RWPE1 (cell line): ENCODE data around the gene IL36B.

Experiments used
- CTCF ChIA-PET: fragments of 350-600 bp; sonication (Branson Sonifier 250); formaldehyde crosslinking; extraction: SDS; loops from one replicate; lab custom pipeline; 2021; lab: Yijun Ruan, JAX
- POLR2A ChIA-PET: fragments of 400-600 bp; formaldehyde crosslinking; extraction: SDS; loops from one replicate; lab custom pipeline; 2020; ENCODE audit warnings: antibody characterized with exemption; ENCODE audit not compliant: low non-redundant PET; lab: Yijun Ruan, JAX
- DNase-seq: peaks from one replicate; pipeline ENCODE4 v3.0.0; 2012; ENCODE audit warnings: low spot score
- H3K27ac ChIP-seq: fragments of 450-650 bp; 2 replicates; pipeline ENCODE4 v1.5.1; 2017
- TF ChIP-seq, protein P1 (sequence below): fragments of 450-650 bp; conservative IDR thresholded peaks from 2 replicates; pipeline ENCODE4 v1.5.1; 2017; ENCODE audit warnings: low read depth, mild to moderate bottlenecking

The IL36B gene

DNA sequence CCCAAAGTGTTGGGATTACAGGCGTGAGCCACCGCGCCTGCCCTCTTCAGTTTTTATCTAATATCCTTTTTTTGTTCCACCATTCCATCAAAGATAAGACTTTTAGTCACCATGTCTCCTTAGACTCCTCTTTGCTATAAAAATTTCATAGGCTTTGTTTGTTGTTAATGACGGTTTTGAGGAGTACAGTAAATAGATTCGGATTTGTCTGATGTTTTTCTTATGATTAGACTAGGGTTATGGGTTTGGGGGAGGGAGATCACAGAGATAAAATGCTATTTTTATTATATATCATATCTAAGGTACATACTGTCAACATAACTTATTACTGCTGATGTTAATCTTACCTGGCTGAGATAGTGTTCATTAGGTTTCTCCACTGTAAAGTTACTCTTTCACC is 6.2 kb downstream of the IL36B start:
- ChIA-PET POLR2A (no interaction called here), CTCF (no interaction called here)
- no peak overlapping the region for H3K27ac ChIP-seq
- TF ChIP-seq, protein P1, sequence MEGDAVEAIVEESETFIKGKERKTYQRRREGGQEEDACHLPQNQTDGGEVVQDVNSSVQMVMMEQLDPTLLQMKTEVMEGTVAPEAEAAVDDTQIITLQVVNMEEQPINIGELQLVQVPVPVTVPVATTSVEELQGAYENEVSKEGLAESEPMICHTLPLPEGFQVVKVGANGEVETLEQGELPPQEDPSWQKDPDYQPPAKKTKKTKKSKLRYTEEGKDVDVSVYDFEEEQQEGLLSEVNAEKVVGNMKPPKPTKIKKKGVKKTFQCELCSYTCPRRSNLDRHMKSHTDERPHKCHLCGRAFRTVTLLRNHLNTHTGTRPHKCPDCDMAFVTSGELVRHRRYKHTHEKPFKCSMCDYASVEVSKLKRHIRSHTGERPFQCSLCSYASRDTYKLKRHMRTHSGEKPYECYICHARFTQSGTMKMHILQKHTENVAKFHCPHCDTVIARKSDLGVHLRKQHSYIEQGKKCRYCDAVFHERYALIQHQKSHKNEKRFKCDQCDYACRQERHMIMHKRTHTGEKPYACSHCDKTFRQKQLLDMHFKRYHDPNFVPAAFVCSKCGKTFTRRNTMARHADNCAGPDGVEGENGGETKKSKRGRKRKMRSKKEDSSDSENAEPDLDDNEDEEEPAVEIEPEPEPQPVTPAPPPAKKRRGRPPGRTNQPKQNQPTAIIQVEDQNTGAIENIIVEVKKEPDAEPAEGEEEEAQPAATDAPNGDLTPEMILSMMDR = no peak
- no peak for DNase-seq

- ChIA-PET CTCF (interaction anchor here (0.5 to 1.2 kb wide), 3 partner anchors 43 to 157 kb away, joined by 3 to 4 read pairs (median 3); no protein-coding TSS in a partner anchor), POLR2A (no interaction called here)
- no peak overlapping the region for H3K27ac ChIP-seq
- no peak for DNase-seq
- TF ChIP-seq, protein P1 = no peak
These were observed 10.8 kb downstream of the IL36B start for GRCh38 chr2:113041871-113042270.

DNA sequence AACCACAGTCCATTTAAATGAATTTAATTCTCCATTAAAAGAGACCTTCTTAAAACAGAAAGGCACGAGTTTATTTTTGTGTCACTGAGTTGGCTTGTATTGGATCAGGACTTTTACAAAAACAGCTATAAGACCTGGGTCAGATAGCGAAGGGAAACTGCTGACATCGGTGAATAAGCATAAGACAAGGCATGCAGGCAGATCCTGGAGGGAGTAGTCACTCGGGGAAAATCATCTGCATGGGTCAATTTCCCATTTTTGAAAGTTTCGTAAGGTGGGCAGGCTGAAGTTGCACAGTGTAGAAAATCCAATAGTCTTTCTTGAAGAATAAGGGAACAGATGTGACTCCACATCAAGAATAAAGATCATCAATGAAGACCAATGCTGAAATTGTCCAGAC is 12.9 kb downstream of the IL36B start:
- no peak overlapping the region for H3K27ac ChIP-seq
- ChIA-PET POLR2A (no interaction called here), CTCF (interaction anchor here (1.2 kb wide), 1 partner anchor 18 kb away, joined by 3 read pairs; no protein-coding TSS in a partner anchor)
- TF ChIP-seq, protein P1 = no peak
- no peak for DNase-seq

GRCh38 chr2:113039158-113039557 is 13.5 kb downstream of the IL36B start:
- CTCF ChIA-PET = no interaction called here
- no peak overlapping the region for H3K27ac ChIP-seq
- POLR2A ChIA-PET = no interaction called here
- TF ChIP-seq, protein P1 = no peak
- DNase-seq = no peak

- ChIA-PET POLR2A (no interaction called here), CTCF (interaction anchor here (0.7 kb wide), 1 partner anchor 178 kb away, joined by 3 read pairs; no protein-coding TSS in a partner anchor)
- DNase-seq = no peak
- TF ChIP-seq, protein P1 = no peak
- no peak overlapping the region for H3K27ac ChIP-seq
These were observed 14.4 kb downstream of the IL36B start for GRCh38 chr2:113038291-113038690.

- DNase-seq = no peak
- ChIA-PET POLR2A (interaction anchor here (0.6 to 0.7 kb wide), 2 partner anchors 28 to 287 kb away, joined by 3 to 5 read pairs; no protein-coding TSS in a partner anchor), CTCF (interaction anchor here (0.5 to 0.9 kb wide), 3 partner anchors 14 to 219 kb away, joined by 3 to 5 read pairs (median 4); no protein-coding TSS in a partner anchor)
- TF ChIP-seq, protein P1 = no peak
- H3K27ac ChIP-seq = no peak overlapping the region
These were observed 15.9 kb downstream of the IL36B start for GRCh38 chr2:113036763-113037162.
